Esophagus muscularis mucosa (tissue), 4 donors: Measurements from ENCODE around the gene CLDN7. TPM values are rescaled to one million over a fixed set of nuclear protein-coding genes. Genes with fewer than 3 reads are reported as not detected.

Experiments
- DNase-seq: peaks from one replicate; pipeline ENCODE4 v3.0.0-alpha.2; 2017; ENCODE audit errors: extremely low spot score
- H3K27ac ChIP-seq, 4 donors: fragments of 200-600 bp; sonication (generic); replicated peaks in 1 of 4; 1 replicate in 3 of 4; 2 replicates in 1 of 4; pipeline ENCODE4 v1.5.1; 2016 to 2019; ENCODE audit warnings: mild to moderate bottlenecking in 1 of 4
- H3K27me3 ChIP-seq, 4 donors: fragments of 200-600 bp; sonication (generic); one replicate each; pipeline versions ENCODE4 v1.5.1 to v1.6.0; 2016 to 2019
- H3K36me3 ChIP-seq, 4 donors: fragments of 200-600 bp; sonication (generic); one replicate each; pipeline ENCODE4 v1.5.1; 2016 to 2019
- H3K4me1 ChIP-seq, 4 donors: fragments of 200-600 bp; sonication (generic); one replicate each; pipeline ENCODE4 v1.5.1; 2016 to 2019
- H3K4me3 ChIP-seq, 4 donors: fragments of 200-600 bp; sonication (generic); 1 replicate in 2 of 4; 2 replicates in 2 of 4; pipeline ENCODE4 v1.5.1; 2016 to 2019; ENCODE audit warnings: mild to moderate bottlenecking in 4 of 4, moderate library complexity in 1 of 4
- H3K9me3 ChIP-seq, 4 donors: fragments of 200-600 bp; sonication (generic); 1 replicate in 3 of 4; 2 replicates in 1 of 4; pipeline ENCODE4 v1.5.1; 2016 to 2019
- CTCF ChIP-seq, 3 experiments: fragments of 200-600 bp in 2 of 3; fragments of 450-650 bp in 1 of 3; sonication (generic) in 2 of 3; IDR thresholded peaks; one replicate each; pipeline ENCODE4 v1.5.1; 2017 to 2019; ENCODE audit warnings: antibody characterized with exemption in 3 of 3, mild to moderate bottlenecking in 2 of 3, moderate library complexity in 1 of 3
- EP300 ChIP-seq: sonication (generic); formaldehyde crosslinking; IDR thresholded peaks from one replicate; pipeline ENCODE4 v1.6.1; 2017; ENCODE audit warnings: antibody characterized with exemption
- POLR2A ChIP-seq: fragments of 450-650 bp; IDR thresholded peaks from one replicate; pipeline ENCODE4 v1.6.1; 2017; ENCODE audit warnings: antibody characterized with exemption, moderate library complexity, mild to moderate bottlenecking, low read depth
- POLR2AphosphoS5 ChIP-seq, 2 donors: sonication (generic); formaldehyde crosslinking; IDR thresholded peaks; one replicate each; pipeline ENCODE4 v1.6.1; 2017; ENCODE audit warnings: antibody characterized with exemption in 2 of 2
- WGBS: methylation state at CpG from one replicate; pipeline ENCODE4 v1.1.5; 2018; 5-methylcytosine and 5-hydroxymethylcytosine counted together
- intact Hi-C: fragments of 100-400 bp; cut with DNase I; formaldehyde crosslinking; loops from one replicate; pipeline ENCODE4 v1.15.1; 2023
- total RNA-seq, 4 donors: library from RNA; depleted of rRNA; stranded (reverse); fragments of >200 nt; gene quantifications; one replicate each; pipeline versions ENCODE4 v1.1.0 to v1.2.1, GENCODE V29; 2016

CLDN7 gene
- total RNA-seq, 4 donors from 2014 or later, result 1.7 to 3.4 (median 2.1) TPM

- Histone ChIP-seq H3K9me3 (no peaks in the 10 kb centered on the region), H3K27me3 (no peaks in the 10 kb centered on the region), H3K27ac (peak overlapping the region; percentile 92 to 99 (median 97)), H3K4me1 (peaks cover 66 to 78% (median 76%) of the 10 kb centered on the region in 4 donors), H3K4me3 (peak overlapping the region; percentile 74 to 98 (median 94)), H3K36me3 (peaks cover 20 to 39% (median 33%) of the 10 kb centered on the region in 4 donors)
- TF ChIP-seq EP300 (no peak), POLR2AphosphoS5 (IDR thresholded peaks at IDR 0.05) (no peak), CTCF (IDR thresholded peaks at IDR 0.05) (no peak), POLR2A (no peak)
- intact Hi-C loops, result no loop called here
- no peak for DNase-seq
- 21% methylated on average over 9 of the region's 12 CpGs for WGBS
These were observed 43.0 kb downstream of the CLDN7 start for GRCh38 chr17:7219229-7219811.

GRCh38 chr17:7218758-7219157, 43.5 kb downstream of the CLDN7 start:
- H3K27ac ChIP-seq, result peak overlapping the region; percentile 92 to 99 (median 97)
- intact Hi-C loops, result no loop called here
- no peak for TF ChIP-seq POLR2A
- TF ChIP-seq EP300, result no peak
- TF ChIP-seq POLR2AphosphoS5 (IDR thresholded peaks at IDR 0.05), result no peak
- TF ChIP-seq CTCF (IDR thresholded peaks at IDR 0.05), result no peak
- no peak overlapping the region for H3K4me3 ChIP-seq
- no peak for DNase-seq
- H3K36me3 ChIP-seq, result peaks cover 15 to 33% (median 27%) of the 10 kb centered on the region in 4 donors
- H3K9me3 ChIP-seq, result no peaks in the 10 kb centered on the region
- no peaks in the 10 kb centered on the region for H3K27me3 ChIP-seq
- WGBS, result 84% methylated on average over 6 of the region's 6 CpGs
- peaks cover 66 to 84% (median 79%) of the 10 kb centered on the region in 4 donors for H3K4me1 ChIP-seq

DNA sequence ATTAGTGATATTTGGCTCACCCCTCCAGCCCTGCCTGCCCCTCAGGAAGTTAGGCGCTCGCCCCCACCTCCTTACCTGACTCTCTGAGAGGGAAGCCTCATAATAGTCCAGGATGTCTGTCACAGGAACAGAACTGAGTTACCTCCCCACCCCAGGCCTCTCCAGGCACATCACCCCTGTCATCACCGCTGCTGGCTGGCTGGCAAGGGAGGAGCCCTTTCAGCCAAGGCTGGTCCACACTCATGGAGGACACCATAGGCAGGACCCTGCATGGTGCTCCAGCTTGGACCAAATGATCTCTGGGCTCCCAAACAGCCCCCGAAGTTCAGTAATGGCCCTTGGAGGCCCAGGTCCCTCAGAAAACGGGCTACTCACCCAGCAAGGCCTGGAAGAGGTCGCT, 44.1 kb downstream of the CLDN7 start:
- Histone ChIP-seq H3K9me3 (no peaks in the 10 kb centered on the region), H3K4me3 (peak overlapping the region; percentile 56 to 68 (median 62)), H3K27ac (peak overlapping the region; percentile 92 to 99 (median 97)), H3K36me3 (peaks cover 9 to 27% (median 21%) of the 10 kb centered on the region in 4 donors), H3K4me1 (peaks cover 65 to 86% (median 83%) of the 10 kb centered on the region in 4 donors), H3K27me3 (no peaks in the 10 kb centered on the region)
- intact Hi-C loops, result no loop called here
- DNase-seq, result no peak
- TF ChIP-seq POLR2A (no peak), CTCF (IDR thresholded peaks at IDR 0.05) (no peak), EP300 (no peak)
- WGBS, result 47% methylated on average over 6 of the region's 6 CpGs

DNA sequence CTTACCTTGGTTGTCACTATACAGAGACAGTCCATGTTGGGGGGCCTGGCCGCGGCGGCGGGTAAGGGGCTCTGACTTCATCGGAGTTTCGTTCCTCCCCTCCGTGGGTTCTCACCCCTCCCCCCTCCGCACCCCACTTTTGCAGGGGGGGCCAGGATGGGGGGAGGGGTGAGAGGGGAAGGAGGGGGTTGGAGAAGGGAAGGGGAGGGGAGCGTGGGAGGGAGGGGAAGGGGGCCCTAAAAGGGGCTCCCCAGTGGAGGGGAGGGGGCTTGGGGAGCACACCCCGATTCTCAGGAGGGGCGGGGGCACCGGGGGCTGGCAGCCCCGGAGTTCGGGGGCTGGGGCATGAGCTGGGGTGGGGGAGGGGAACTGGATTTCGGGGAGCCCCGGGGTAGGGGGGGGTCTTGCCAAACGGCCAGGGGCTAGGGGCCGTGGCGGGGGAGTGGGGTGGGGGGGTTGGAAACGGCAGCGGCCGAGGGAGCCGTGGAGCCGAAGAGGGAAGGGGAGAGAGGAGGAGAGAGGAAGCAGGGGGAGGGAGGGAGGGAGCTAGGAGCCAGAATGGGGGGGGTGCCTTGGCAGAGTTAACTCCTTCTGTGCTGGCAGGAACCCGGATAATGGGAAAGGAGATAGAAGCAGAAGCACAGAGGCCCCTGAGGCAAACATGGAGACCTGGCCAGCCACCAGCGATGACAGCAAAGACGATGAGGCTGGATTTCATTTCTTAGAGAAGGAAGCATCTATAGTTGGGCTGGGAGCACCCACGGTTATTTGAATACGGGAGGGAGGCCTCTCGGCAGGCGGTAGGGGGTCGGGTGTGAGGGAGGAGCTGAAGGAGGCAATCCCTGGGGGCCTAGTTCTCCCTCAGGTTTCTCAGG, 44.9 kb downstream of the CLDN7 start:
- peaks cover 62 to 84% (median 82%) of the 10 kb centered on the region in 4 donors for H3K4me1 ChIP-seq
- no peak for DNase-seq
- H3K36me3 ChIP-seq, result peaks cover under 1 to 19% (median 13%) of the 10 kb centered on the region in 4 donors
- no peaks in the 10 kb centered on the region for H3K27me3 ChIP-seq
- WGBS, result 1% methylated on average over 24 of the region's 32 CpGs
- intact Hi-C loops, result no loop called here
- no peaks in the 10 kb centered on the region for H3K9me3 ChIP-seq
- H3K4me3 ChIP-seq, result peak overlapping the region; percentile 56 to 68 (median 62)
- H3K27ac ChIP-seq, result peak overlapping the region; percentile 92 to 99 (median 97)
- no peak for TF ChIP-seq POLR2AphosphoS5 (IDR thresholded peaks at IDR 0.05)
- no peak for TF ChIP-seq EP300
- TF ChIP-seq POLR2A, result no peak
- no peak for TF ChIP-seq CTCF (IDR thresholded peaks at IDR 0.05)
